Stomach (tissue), 4 donors: Measurements from ENCODE around the gene NOM1.

Experiments used
- CTCF ChIP-seq, 7 experiments: fragments of 450-650 bp in 4 of 7; fragments of 200-600 bp in 3 of 7; sonication (generic) in 3 of 7; IDR thresholded peaks; one replicate each; pipeline ENCODE4 v1.5.1; 2016 to 2019; ENCODE audit warnings: antibody characterized with exemption in 7 of 7, control low read depth in 2 of 7, mild to moderate bottlenecking in 1 of 7
- POLR2A ChIP-seq, 4 donors: fragments of 450-650 bp; IDR thresholded peaks; one replicate each; pipeline ENCODE4 v1.6.1; 2016; ENCODE audit warnings: antibody characterized with exemption in 4 of 4, control low read depth in 2 of 4, mild to moderate bottlenecking in 1 of 4, moderate library complexity in 1 of 4
- POLR2AphosphoS5 ChIP-seq, 3 donors: sonication (generic); formaldehyde crosslinking; IDR thresholded peaks; one replicate each; pipeline ENCODE4 v1.6.1; 2016; ENCODE audit warnings: antibody characterized with exemption in 3 of 3

GRCh38 chr7:156927571-156928405 is 21.7 kb upstream of the NOM1 start:
- no peak for TF ChIP-seq CTCF (IDR thresholded peaks at IDR 0.05)
- TF ChIP-seq POLR2A (IDR thresholded peaks at IDR 0.05), result no peak
- TF ChIP-seq POLR2AphosphoS5 (IDR thresholded peaks at IDR 0.05), result no peak
